GM19324 (cell line): ENCODE results near the gene GNB5.
"Not testable (repeated sequence)": the region's sequence is repeated elsewhere in the genome, so short reads cannot be mapped to it uniquely, and the experiment has no call there.

Experiments
- ATAC-seq: cut with Tn5 transposase; IDR thresholded peaks from one replicate; pipeline ENCODE4 v1.9.1; 2021; ENCODE audit warnings: mild to moderate bottlenecking, moderate library complexity; ENCODE audit not compliant: unreplicated experiment, low FRiP score

The GNB5 gene

DNA sequence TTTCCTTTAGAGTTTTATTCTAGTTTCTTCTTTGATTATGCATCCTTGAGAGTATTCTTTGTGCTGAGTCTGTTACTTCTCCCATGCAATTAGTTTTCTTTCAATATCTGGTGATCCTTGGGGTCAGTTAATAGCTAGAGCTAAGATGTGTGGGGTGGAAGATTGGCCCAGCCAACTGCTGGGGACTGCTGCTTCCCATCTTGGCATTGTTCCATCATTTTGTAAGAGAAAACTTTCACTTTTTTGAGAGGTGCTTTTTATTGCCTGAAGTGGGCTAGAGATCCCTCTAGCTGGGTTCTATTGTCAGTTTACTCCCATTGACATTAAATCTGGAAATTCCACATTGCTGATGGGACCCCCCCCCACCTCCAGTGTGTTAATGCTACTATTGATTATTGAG, 94.0 kb downstream of the GNB5 start:
- ATAC-seq = no peak

DNA sequence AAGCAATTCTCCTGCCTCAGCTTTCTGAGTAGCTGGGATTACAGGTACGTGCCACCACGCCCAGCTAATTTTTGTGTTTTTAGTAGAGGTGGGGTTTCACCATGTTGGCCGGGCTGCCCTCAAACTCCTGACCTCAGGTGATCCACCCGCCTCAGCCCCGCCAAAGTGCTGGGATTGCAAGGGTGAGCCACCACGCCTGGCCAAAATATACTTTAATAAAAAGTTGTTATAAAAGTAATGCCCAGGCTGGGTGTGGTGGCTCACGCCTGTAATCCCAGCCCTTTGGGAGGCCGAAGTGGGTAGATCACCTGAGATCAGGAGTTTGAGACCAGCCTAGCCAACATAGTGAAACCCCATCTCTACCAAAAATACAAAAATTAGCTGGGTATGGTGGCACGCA, 94.7 kb downstream of the GNB5 start:
- not testable (repeated sequence) for ATAC-seq

DNA sequence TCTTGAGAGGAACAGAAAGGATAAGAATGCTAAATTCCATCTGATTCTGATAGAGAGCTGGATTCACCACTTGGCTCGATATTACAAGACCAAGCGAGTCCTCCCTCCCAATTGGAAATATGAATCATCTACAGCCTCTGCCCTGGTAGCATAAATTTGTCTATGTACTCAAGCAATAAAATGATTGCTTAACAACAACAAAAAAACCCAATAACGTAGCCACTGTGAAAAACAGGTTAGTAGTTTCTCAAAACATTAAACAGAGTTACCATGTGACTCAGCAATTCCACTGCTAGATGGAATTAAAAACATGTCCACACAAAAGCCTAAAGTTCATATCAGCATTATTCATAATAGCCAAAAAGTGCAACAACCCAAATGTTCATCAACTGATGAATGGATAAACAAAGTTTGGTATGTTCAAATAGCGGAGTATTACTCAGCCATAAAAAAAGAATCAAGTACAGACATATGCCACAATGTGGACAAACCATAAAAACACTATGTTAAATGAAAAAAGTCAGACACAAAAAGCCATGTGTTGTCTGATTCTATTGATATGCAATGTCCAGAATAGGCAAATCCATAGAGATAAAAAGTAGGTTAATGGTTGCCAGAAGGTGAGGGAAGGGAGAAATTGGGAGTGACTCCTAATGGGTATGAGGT, 95.5 kb downstream of the GNB5 start:
- no peak for ATAC-seq

DNA sequence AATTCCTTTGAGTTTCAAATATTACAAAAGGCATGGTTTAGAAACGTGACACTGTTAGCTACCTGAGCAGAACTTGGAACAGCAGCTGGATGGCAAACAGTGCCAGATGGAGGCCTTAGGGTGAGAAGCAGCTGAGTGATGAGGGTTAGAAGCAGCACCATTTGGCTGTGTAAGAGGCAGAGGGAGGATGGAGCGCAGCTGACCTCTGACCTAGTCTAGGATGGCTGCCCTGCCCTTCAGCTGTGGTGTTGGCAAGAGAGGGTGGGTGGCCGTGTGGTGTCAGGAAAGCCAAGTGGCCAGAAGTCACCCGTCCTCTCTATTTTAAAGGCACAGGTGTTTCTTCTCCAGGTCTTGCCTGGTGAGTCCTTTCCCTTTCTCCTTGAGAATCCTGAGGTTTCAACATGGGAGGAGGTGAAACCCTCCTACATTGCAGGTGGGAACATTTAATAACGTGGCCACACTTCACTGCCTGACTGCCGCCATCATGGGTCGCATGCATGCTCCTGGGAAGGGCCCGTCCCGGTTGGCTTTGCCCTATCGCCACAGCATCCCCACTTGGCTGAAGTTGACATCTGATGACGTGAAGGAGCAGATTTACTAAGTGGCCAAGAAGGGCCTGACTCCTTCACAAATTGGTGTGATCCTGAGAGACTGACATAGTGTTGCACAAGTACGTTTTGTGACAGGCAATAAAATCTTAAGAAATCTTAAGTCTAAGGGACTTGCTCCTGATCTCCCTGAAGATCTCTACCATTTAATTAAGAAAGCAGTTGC, 96.2 kb downstream of the GNB5 start:
- ATAC-seq = no peak

DNA sequence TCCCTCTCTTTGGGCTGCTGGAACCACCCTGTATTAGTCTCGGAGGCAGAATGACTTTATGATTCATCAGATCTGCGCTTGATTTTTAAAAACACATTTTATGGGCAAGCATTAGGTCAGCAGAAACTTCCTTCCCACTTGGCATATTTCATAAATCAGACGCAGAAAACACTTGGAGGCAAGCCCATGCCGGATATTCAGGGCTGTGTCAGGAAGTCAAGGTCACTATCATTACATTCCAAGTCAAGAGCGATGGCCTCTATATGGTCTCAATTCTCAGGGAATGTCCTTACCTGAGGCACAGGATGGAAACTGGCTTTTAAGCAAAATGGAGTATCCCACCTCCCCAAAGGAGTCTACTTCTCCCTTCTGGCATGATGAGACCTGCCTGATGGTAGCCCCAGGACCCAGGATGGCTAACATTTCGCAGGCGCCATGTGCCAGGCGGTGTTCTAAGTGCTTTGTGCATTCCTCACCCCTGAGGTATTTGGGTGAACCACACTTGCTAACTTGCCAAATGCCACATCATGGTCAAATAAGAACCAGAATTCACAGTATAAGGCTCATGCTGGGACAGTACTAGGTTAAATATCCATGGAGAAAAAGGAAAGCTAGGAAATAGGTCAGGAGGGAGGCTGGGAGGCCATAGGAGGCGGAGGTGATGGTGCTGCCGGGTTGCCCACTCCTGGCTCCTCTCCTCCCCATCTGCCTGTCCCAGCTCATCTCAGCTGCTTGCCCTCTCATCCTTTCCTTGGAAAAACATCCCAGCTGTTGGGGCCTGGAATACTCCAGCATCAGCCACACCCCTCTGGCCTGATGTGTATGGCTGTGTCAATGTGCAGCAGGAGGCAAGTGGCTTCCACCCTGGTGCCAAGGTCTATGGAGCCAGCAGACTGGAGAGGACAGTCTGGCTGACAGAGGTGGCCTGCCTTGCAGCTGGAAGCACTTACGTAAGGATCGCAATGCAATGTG, 97.4 kb downstream of the GNB5 start:
- ATAC-seq = no peak

DNA sequence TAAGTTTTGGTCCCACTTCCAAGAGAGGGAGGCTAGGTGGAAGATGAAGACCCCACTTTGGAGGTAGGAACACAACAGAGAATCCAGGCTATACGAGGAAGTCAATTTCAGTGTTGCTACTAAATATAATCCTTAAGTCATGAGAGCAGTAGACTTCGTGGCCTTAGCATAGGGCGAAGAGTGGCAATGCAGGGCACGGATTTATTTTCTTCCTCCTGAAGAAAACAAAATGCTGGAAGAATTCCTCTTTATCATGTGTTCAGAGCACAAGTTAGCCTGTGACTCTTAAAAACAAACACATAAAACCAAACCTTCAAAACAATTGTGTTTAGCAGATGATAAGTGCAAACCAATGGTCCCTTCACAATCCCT, 98.0 kb downstream of the GNB5 start:
- ATAC-seq = no peak

GRCh38 chr15:52090193-52090592, 101.0 kb downstream of the GNB5 start:
- no peak for ATAC-seq

DNA sequence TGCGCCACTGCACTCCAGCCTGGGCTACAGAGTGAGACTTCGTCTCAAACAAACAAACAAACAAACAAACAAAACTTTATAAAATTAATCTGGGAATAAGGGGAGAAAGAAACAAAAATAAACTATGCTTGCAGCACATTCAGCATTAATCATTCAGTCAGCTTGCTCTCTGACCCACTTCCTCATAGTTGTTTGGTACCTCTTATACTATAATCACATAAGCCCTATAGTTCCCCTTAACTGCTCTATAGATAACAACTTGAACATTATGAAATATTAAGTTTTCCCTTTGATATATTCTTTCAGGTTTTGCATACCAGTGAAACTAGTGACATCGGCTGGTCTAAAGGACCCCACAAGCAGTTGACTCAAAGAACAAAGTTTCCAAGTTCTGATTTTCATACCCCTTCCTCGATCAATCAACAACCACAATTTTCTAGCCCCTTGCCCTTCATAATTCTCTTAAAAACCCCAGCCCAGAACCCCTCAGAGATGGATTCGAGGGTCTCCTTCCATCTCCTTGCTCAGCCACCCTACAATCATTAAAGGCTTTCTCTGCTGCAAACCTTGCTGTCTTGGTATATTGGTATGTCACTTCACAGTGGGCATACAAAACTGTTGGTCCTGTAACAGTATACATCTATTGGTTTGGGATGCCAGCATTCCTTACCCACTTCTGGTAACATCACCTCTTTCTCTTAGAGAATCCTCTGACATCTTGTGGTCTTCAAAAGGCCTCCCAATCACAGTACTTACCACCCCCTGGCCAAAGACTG, 105.0 kb downstream of the GNB5 start:
- ATAC-seq = no peak

- no peak for ATAC-seq
Measured at GRCh38 chr15:52085299-52085698, 105.9 kb downstream of the GNB5 start.

DNA sequence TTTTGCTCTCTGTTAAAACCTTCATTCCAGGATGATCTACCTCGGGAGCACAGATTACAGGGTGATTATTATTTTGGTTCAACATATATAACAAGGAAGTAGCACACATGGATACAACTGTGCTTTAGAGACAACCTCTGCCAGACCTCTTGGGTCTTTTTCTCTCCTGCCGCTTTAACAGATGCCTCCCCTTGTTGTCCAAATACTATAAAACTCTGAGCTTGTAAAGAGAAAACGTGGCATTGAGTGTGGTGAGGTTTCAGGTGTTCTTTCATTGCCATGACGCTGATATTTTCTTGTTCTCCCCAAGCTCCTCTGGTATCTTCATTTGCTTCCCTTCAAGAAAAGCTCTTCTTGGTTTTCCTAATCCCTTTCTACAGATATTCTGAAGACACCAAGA, 107.6 kb downstream of the GNB5 start:
- ATAC-seq = no peak

DNA sequence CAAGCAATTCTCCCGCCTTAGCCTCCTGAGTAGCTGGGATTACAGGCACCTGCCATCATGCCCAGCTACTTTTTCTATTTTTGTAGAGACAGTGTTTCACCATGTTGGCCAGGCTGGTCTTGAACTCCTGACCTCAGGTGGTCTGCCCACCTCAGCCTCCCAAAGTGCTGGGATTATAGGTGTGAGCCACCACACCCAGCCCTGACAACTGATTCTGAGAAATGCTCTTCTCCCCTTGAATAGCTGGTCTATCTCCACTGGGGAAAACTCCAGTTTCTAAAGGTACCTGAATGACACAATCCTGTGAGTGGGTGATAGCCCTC, 108.2 kb downstream of the GNB5 start:
- peak; percentile 16 for ATAC-seq

GRCh38 chr15:52082197-52083036, 108.8 kb downstream of the GNB5 start:
- ATAC-seq = peak; percentile 75

- no peak for ATAC-seq
Measured at GRCh38 chr15:52080706-52081392, 110.3 kb downstream of the GNB5 start.

DNA sequence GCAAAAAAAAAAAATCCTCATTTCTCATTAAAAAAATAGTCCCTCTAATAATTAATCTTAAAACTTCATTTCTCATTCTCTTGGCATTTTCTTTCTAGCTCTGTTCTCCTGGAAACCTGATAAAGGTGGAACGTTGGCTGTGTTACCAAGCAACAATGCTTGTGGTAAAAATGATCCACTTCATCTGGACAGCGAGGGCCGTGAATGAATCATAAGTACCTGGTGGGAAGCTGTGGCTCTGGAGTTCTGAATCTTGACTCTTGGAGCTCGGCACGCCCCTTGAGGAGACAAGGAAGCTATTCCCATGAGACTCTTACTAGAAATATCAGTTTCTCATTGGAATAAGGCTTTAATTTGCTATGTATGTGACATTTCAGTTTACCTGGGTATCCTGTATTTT, 111.2 kb downstream of the GNB5 start:
- ATAC-seq = no peak

- ATAC-seq = no peak
Measured at GRCh38 chr15:52078876-52079700, 112.1 kb downstream of the GNB5 start.

DNA sequence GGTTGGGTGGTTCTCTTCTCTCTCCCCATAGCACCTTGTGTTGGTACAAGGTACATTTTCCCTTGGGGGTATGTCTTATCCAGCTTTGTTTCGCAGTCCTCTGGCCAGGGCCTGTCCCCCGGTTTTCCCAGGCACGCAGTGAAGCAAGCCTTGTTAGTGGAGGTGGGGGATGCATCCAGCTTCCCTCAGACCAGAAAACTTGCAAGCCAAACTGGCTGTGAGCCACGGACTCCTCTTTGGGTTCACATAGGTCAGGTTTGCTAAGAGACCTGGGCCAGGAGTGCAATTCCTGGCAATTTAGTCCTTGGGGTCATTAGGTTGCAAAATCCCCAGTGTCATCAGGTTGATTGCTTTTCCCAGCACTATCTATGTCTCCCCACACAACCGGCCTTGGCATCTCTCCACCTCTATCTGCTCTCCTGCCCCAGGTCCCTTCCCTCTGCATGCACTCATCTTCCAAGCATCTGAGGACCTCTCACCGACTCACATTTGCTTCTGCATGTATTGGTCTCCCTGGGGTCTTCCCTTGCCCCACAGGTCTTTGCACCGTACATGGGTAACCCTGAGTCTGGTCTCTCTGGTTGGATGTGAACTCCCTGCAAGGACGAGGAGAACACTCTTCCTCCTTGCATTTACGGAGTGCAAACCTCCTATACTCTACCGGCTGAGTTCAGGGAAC, 112.9 kb downstream of the GNB5 start:
- ATAC-seq = no peak

DNA sequence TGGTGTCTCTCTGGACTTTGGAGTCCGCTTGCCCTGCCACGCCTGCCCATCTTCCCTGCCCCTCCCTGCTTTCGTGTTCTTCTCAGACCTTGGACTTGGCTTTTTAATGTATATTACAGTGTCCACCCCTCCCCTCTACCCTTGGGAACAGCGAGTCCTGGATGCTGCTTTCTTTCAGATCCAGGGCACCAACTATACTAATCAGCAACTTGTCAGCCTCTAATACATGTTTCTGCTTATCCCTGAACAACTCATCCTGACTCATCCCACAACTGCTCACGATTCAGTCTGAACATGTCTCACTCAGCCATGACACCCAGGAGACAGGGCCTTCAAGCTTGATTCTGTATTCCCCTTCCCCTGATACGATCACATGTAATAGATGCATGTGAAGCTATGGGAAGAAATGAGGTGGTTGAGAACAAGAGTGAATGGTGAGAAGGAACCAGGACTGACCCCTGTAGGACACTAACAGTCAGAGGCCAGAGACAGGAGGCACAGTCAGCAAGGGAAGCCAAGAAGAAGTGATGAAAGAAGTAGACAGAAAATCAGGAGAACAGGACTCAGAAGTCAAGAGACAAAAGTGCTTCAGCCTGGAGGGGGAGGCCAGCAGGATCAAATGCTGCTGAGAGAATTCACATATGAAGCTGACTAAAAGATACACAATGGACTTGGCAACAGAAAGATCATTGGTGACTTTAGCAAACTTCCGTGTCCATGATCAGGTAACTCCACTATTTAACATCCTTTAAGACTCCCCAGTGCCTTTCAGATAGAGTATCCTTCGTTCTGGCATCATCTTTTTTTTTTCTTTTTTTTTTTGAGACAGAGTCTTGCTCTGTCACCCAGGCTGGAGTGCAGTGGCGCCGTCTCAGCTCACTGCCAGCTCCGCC, 114.1 kb downstream of the GNB5 start:
- no peak for ATAC-seq
